ENCODE measurements around the gene KRTAP5-9.
"Not testable (repeated sequence)": the region's sequence is repeated elsewhere in the genome, so short reads cannot be mapped to it uniquely, and the experiment has no call there.

Gene KRTAP5-9

DNA sequence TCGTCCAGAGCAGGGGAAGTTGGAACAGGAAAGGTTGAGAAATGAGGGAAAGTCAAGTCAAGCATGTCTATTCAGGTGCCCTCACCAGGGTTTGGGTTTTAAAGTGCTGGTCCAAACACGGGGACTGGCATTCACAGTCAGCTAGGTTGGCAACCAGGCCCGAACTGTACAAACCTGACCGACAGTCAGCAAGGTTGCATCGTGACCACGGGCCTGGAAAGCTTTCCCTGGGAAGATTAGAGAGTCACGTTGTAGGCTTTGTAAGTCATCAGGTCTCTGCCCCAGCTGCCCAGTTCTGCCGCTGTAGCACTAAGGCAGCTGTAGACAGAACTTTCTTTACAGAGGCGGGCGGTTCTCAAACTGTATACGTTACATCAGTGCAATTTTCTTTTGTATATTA is 24.6 kb downstream of the KRTAP5-9 start:
- no peak for DNase-seq (ENCODE audit: low spot score)
- in situ Hi-C loops (cut with MboI; ENCODE audit: low pct_unique_long_range_greater_than_20kb, low sequenced_read_pairs, unreplicated experiment), result no loop called here
- TF ChIP-seq, protein P1, sequence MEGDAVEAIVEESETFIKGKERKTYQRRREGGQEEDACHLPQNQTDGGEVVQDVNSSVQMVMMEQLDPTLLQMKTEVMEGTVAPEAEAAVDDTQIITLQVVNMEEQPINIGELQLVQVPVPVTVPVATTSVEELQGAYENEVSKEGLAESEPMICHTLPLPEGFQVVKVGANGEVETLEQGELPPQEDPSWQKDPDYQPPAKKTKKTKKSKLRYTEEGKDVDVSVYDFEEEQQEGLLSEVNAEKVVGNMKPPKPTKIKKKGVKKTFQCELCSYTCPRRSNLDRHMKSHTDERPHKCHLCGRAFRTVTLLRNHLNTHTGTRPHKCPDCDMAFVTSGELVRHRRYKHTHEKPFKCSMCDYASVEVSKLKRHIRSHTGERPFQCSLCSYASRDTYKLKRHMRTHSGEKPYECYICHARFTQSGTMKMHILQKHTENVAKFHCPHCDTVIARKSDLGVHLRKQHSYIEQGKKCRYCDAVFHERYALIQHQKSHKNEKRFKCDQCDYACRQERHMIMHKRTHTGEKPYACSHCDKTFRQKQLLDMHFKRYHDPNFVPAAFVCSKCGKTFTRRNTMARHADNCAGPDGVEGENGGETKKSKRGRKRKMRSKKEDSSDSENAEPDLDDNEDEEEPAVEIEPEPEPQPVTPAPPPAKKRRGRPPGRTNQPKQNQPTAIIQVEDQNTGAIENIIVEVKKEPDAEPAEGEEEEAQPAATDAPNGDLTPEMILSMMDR (IDR thresholded peaks at IDR 0.05; ENCODE audit: extremely low read depth, insufficient read depth, missing control alignments), result no peak

DNA sequence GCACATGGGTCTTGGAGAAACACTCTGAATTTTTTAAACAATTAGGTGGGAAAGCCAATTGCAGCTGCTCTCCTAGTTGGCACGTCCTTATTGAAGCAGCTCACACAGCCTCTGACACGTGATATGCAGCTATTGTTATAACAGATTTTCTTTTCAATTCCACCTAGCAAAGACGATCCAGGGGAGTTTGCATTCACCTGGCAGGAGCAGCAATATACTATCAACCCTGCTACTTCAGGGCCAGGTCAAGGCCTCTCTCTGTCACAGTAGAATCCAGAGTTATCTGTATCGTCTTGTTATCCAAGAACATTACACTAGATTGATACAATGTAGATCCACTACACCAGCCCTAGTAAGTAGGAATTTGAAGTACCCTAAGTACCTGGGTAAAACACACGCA is 26.2 kb downstream of the KRTAP5-9 start:
- in situ Hi-C loops (cut with MboI; ENCODE audit: low pct_unique_long_range_greater_than_20kb, low sequenced_read_pairs, unreplicated experiment), result no loop called here
- TF ChIP-seq, protein P1 (IDR thresholded peaks at IDR 0.05; ENCODE audit: extremely low read depth, insufficient read depth, missing control alignments), result no peak
- DNase-seq (ENCODE audit: low spot score), result no peak

DNA sequence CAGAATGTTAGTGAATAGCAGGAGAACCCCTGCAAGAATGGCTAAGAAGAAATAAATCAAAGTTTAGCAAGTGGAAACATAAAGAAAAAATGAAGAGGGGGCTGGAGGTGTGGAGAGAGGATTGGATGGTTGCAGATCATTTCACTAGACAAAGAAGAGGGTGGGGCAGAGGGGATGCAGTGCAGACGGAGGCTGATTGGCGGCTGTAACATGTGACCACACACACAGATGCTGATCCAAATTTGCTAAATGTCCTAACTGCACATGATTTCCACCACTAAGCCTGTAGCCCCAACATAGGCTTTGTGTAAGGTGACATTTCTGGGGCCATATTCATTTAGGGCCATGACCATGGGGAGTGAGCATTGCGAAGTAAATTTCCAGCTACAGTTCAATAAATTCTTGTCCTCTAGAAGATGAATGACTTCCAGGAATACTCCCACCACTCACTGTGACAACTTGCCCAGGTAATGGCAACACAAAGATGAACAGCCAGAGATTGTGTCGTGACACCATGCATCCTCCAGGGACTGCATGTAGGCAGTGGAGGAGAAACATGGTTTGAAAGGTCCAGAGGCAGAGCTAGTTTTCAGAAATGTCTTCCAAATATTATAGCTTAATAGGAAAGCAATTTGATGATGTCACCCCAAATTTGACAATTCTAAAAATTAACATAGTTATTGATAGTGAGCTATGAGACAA is 27.7 kb downstream of the KRTAP5-9 start:
- DNase-seq (ENCODE audit: low spot score), result no peak
- TF ChIP-seq, protein P1 (IDR thresholded peaks at IDR 0.05; ENCODE audit: extremely low read depth, insufficient read depth, missing control alignments), result no peak
- in situ Hi-C loops (cut with MboI; ENCODE audit: low pct_unique_long_range_greater_than_20kb, low sequenced_read_pairs, unreplicated experiment), result no loop called here

DNA sequence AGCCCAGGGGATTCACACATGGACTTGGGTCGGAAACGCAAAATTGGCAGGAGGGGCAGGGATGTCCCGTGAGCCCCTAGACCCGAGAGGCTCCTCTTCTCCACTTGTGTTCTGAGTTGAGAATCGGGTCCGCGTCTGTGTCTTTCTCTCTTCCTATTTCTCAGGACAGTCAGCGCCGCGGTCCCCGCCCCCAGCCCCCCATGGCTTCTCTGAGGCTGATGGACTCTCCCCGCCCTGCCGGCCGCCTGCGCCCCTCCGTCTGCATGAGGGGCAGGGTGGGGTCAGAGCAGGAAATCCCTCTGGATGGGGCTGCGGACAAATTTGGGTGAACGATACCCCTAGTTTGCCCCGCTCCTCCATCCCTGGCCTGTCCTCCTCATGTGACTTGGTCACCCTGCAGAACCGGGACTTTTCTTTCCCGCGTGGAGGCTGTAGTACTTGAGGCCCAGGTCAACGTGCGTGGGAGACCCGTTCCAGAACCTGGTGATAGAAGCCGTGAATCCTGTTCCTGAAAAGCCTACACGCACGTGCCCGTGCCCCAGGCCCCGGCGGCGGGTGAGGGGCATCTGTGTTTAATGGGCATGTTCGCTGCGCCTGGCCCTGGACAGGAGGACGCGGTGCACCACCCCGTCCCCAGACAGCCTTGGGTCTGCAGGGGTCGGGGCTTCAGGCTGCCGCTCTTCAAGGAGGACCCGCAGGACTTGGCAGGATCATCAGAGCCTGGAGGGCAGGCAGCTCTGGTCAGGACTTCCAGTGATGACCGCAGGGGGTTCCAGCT is 28.7 kb downstream of the KRTAP5-9 start:
- DNase-seq (ENCODE audit: low spot score); in situ Hi-C loops (cut with MboI; ENCODE audit: low pct_unique_long_range_greater_than_20kb, low sequenced_read_pairs, unreplicated experiment): not testable (repeated sequence)

DNA sequence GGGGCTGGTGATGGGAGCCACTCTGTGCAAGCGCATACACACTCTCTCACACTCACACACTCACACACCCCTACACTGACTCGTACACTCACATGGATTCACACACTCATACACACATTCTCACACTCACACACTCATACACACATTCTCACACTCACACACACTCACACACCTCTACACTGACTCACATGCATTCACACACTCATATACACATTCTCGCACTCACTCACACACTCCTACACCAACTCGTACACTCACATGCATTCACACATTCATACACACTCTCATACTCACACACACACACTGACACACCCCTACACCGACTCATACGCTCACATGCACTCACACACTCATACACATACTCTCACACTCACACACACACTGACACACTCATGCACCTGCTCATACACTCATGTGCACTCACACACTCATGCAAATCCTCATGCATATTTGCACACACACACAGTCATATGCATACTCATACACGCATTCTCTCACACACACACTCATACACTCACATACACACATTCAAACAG is 29.3 kb downstream of the KRTAP5-9 start:
- in situ Hi-C loops (cut with MboI; ENCODE audit: low pct_unique_long_range_greater_than_20kb, low sequenced_read_pairs, unreplicated experiment), result no loop called here
- DNase-seq (ENCODE audit: low spot score), result no peak
- TF ChIP-seq, protein P1 (IDR thresholded peaks at IDR 0.05; ENCODE audit: extremely low read depth, insufficient read depth, missing control alignments), result no peak

DNA sequence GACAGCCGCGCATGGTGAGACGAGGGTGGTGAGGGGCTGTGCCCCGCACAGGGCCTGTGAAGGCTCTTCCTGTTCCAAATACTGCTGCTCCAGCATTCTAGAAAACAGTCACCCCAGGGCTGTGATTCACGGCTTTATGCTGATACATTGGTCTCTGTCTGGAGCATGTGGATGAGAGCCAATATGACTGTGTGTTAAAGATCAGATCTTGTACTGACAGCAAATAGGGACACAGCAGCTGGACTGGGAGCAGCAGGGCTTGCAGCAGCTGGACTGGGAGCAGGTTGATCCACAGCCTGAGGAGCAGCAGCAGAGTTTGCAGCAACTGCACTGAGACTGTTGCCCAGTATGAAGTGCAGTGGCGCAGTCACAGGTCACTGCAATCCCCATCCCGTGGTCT is 31.3 kb downstream of the KRTAP5-9 start:
- not testable (repeated sequence) for DNase-seq (ENCODE audit: low spot score)

DNA sequence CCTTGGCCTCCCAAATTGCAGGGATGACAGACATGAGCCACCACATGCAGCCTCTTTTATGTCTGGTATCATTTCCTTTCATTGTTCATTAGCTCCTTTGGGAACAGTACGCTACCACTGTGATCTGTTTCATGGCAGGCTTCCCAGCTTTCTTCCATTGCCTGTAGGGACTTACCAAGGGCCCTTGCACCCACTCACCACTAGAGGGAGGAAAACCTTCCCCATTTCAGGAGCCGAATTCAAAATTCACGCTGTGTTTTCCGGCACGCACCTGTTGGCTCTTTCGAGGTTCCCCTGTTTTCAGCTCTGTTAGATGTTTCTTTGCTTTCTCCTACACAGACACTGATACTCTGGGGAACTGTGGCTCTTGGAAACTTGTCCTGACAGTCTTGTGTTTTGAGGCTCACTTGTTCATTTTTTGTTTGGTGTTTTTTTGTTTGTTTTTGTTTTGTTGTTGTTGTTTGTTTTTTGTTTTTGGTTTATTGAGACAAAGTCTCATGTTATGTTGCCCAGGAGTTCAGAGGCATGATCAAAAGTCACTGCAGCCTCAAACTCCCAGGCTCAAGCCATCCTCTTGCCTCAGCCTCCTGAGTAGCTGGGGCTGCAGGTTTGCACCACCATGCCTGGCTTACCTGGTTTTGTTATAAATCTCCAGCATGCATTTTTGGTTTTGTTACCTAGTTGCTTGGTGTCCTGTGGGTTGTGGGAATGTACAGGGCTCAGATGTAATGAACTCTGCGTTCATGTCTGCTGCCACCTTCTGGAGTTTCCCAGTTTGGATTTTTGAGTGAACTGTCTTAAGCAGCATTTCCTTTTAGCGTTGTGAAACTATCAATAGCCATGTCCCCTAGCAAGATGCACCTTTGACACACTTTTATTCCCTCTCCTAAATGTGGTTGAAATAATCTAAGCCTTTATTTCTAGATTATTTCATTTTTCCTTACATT is 32.1 kb downstream of the KRTAP5-9 start:
- DNase-seq (ENCODE audit: low spot score), result peak; percentile 63
- TF ChIP-seq, protein P1 (IDR thresholded peaks at IDR 0.05; ENCODE audit: extremely low read depth, insufficient read depth, missing control alignments), result peak; percentile 74
- in situ Hi-C loops (cut with MboI; ENCODE audit: low pct_unique_long_range_greater_than_20kb, low sequenced_read_pairs, unreplicated experiment), result no loop called here

More for the DNA sequence above, 31.3 kb downstream of the KRTAP5-9 start:
- in situ Hi-C loops (cut with MboI; ENCODE audit: low pct_unique_long_range_greater_than_20kb, low sequenced_read_pairs, unreplicated experiment), result not testable (repeated sequence)
